HL-60 (cell line): ENCODE data around the gene LIN9.

ENCODE experiments used
- POLR2AphosphoS5 ChIP-seq: IDR thresholded peaks from 2 replicates; pipeline ENCODE4 v1.6.1; 2012; ENCODE audit warnings: low read depth
- TF ChIP-seq, protein P1 (sequence below): IDR thresholded peaks from one replicate; pipeline ENCODE4 v1.5.1; 2011; ENCODE audit warnings: low read length, control low read depth, inconsistent platforms; ENCODE audit not compliant: insufficient read depth
- TF ChIP-seq, protein P2 (sequence below): IDR thresholded peaks from 2 replicates; pipeline ENCODE4 v1.6.1; 2012; ENCODE audit warnings: low read depth; ENCODE audit not compliant: insufficient replicate concordance

DNA sequence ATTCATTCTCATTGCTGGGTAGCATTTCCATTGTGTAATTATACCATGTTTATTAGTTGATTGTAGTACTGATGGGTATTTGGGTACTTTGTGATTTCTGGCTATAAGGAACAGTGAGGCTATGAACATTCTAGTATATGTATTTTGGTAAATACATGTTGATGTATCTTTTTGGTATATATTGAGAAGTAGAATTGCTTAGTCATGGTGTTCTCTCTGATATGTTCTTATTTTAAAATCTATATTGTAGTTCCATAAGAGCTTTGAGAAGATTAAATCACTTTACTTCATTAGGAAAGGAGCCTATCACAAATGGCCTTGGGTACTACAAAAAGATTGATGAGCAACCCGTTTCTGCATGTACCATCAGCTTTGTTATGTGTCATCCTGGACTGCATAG, 72.1 kb downstream of the LIN9 start:
- TF ChIP-seq, protein P1, sequence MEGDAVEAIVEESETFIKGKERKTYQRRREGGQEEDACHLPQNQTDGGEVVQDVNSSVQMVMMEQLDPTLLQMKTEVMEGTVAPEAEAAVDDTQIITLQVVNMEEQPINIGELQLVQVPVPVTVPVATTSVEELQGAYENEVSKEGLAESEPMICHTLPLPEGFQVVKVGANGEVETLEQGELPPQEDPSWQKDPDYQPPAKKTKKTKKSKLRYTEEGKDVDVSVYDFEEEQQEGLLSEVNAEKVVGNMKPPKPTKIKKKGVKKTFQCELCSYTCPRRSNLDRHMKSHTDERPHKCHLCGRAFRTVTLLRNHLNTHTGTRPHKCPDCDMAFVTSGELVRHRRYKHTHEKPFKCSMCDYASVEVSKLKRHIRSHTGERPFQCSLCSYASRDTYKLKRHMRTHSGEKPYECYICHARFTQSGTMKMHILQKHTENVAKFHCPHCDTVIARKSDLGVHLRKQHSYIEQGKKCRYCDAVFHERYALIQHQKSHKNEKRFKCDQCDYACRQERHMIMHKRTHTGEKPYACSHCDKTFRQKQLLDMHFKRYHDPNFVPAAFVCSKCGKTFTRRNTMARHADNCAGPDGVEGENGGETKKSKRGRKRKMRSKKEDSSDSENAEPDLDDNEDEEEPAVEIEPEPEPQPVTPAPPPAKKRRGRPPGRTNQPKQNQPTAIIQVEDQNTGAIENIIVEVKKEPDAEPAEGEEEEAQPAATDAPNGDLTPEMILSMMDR = no peak
- TF ChIP-seq POLR2AphosphoS5 = no peak
- TF ChIP-seq, protein P2, sequence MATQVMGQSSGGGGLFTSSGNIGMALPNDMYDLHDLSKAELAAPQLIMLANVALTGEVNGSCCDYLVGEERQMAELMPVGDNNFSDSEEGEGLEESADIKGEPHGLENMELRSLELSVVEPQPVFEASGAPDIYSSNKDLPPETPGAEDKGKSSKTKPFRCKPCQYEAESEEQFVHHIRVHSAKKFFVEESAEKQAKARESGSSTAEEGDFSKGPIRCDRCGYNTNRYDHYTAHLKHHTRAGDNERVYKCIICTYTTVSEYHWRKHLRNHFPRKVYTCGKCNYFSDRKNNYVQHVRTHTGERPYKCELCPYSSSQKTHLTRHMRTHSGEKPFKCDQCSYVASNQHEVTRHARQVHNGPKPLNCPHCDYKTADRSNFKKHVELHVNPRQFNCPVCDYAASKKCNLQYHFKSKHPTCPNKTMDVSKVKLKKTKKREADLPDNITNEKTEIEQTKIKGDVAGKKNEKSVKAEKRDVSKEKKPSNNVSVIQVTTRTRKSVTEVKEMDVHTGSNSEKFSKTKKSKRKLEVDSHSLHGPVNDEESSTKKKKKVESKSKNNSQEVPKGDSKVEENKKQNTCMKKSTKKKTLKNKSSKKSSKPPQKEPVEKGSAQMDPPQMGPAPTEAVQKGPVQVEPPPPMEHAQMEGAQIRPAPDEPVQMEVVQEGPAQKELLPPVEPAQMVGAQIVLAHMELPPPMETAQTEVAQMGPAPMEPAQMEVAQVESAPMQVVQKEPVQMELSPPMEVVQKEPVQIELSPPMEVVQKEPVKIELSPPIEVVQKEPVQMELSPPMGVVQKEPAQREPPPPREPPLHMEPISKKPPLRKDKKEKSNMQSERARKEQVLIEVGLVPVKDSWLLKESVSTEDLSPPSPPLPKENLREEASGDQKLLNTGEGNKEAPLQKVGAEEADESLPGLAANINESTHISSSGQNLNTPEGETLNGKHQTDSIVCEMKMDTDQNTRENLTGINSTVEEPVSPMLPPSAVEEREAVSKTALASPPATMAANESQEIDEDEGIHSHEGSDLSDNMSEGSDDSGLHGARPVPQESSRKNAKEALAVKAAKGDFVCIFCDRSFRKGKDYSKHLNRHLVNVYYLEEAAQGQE = no peak
